Liver (tissue), 9 donors: Measurements from ENCODE around the gene GRB14. TPM values are rescaled to one million over a fixed set of nuclear protein-coding genes. Genes with fewer than 3 reads are reported as not detected.
"Not testable (repeated sequence)": the region's sequence is repeated elsewhere in the genome, so short reads cannot be mapped to it uniquely, and the experiment has no call there.

Experiments
- DNase-seq: peaks from one replicate; pipeline ENCODE4 v3.0.0-alpha.2; 2017; ENCODE audit warnings: low spot score
- H3K27ac ChIP-seq, 2 donors: one replicate each; pipeline ENCODE4 v1.7.0; 2013; ENCODE audit warnings: inconsistent platforms in 2 of 2, low read length in 2 of 2, control low read depth in 1 of 2, low read depth in 1 of 2, mild to moderate bottlenecking in 1 of 2
- H3K27me3 ChIP-seq, 4 donors: one replicate each; pipeline versions ENCODE4 v1.6.1 to v1.7.0; 2013; ENCODE audit warnings: low read length in 3 of 4, inconsistent platforms in 1 of 4, mild to moderate bottlenecking in 1 of 4, moderate library complexity in 1 of 4; ENCODE audit not compliant: control insufficient read depth in 4 of 4, insufficient read depth in 4 of 4
- H3K36me3 ChIP-seq, 4 donors: one replicate each; pipeline versions ENCODE4 v1.6.1 to v1.7.0; 2013; ENCODE audit warnings: low read length in 3 of 4, mild to moderate bottlenecking in 3 of 4, low read depth in 1 of 4, moderate library complexity in 1 of 4; ENCODE audit not compliant: control insufficient read depth in 4 of 4, insufficient read depth in 3 of 4
- H3K4me1 ChIP-seq, 4 donors: one replicate each; pipeline versions ENCODE4 v1.6.1 to v1.7.0; 2013; ENCODE audit warnings: low read length in 3 of 4, mild to moderate bottlenecking in 3 of 4, moderate library complexity in 1 of 4; ENCODE audit not compliant: control insufficient read depth in 4 of 4, insufficient read depth in 4 of 4
- H3K4me3 ChIP-seq, 3 donors: one replicate each; pipeline versions ENCODE4 v1.6.1 to v1.7.0; 2013; ENCODE audit warnings: low read length in 3 of 3, control low read depth in 1 of 3, low read depth in 1 of 3, mild to moderate bottlenecking in 1 of 3
- H3K9ac ChIP-seq, 2 donors: one replicate each; pipeline ENCODE4 v1.7.0; 2013; ENCODE audit warnings: low read length in 2 of 2, mild to moderate bottlenecking in 2 of 2, moderate library complexity in 2 of 2, control low read depth in 1 of 2, low read depth in 1 of 2
- H3K9me3 ChIP-seq, 4 donors: one replicate each; pipeline versions ENCODE4 v1.6.1 to v1.7.0; 2013; ENCODE audit warnings: low read length in 3 of 4; ENCODE audit not compliant: control insufficient read depth in 4 of 4
- ATF3 ChIP-seq: IDR thresholded peaks from 2 replicates; pipeline ENCODE4 v1.6.1; 2016; ENCODE audit warnings: antibody characterized with exemption
- EGR1 ChIP-seq, 2 donors: IDR thresholded peaks; 2 replicates each; pipeline ENCODE4 v1.6.1; 2016 to 2018; ENCODE audit warnings: antibody characterized with exemption in 2 of 2, low read depth in 2 of 2
- FOXA1 ChIP-seq: IDR thresholded peaks from 2 replicates; pipeline ENCODE4 v1.6.1; 2016; ENCODE audit warnings: antibody characterized with exemption
- FOXA2 ChIP-seq: IDR thresholded peaks from 2 replicates; pipeline ENCODE4 v1.6.1; 2016; ENCODE audit warnings: antibody characterized with exemption
- GABPA ChIP-seq, 2 donors: IDR thresholded peaks in 1 of 2; conservative IDR thresholded peaks in 1 of 2; 2 replicates each; pipeline ENCODE4 v1.6.1; 2016; ENCODE audit warnings: antibody characterized with exemption in 2 of 2, mild to moderate bottlenecking in 1 of 2, moderate library complexity in 1 of 2
- HNF4G ChIP-seq: IDR thresholded peaks from 2 replicates; pipeline ENCODE4 v1.6.1; 2016; ENCODE audit warnings: antibody characterized with exemption
- JUND ChIP-seq, 2 donors: IDR thresholded peaks; 2 replicates each; pipeline ENCODE4 v1.6.1; 2016; ENCODE audit warnings: antibody characterized with exemption in 2 of 2
- NR2F2 ChIP-seq: IDR thresholded peaks from 2 replicates; pipeline ENCODE4 v1.6.1; 2016; ENCODE audit warnings: antibody characterized with exemption
- RXRA ChIP-seq, 2 donors: IDR thresholded peaks; 2 replicates each; pipeline ENCODE4 v1.6.1; 2017 to 2018; ENCODE audit warnings: antibody characterized with exemption in 2 of 2, mild to moderate bottlenecking in 1 of 2
- SP1 ChIP-seq: IDR thresholded peaks from 2 replicates; pipeline ENCODE4 v1.6.1; 2018; ENCODE audit warnings: antibody characterized with exemption, mild to moderate bottlenecking
- YY1 ChIP-seq: IDR thresholded peaks from 2 replicates; pipeline ENCODE4 v1.6.1; 2016; ENCODE audit warnings: antibody characterized with exemption, mild to moderate bottlenecking
- ZBTB33 ChIP-seq: IDR thresholded peaks from 2 replicates; pipeline ENCODE4 v1.6.1; 2016; ENCODE audit warnings: antibody characterized with exemption
- WGBS: extraction: QIAGEN DNeasy Blood & Tissue Kit; methylation state at CpG from one replicate; pipeline ENCODE4 v1.1.7; 2013; 5-methylcytosine and 5-hydroxymethylcytosine counted together
- polyA plus RNA-seq, 2 donors: library from polyadenylated mRNA; stranded (reverse) in 1 of 2; unstranded in 1 of 2; fragments of 200-250 nt in 1 of 2; fragments of >200 nt in 1 of 2; fragmentation: Nextera tagmentation in 1 of 2; extraction: Ambion mirVana in 1 of 2; gene quantifications; one replicate each; pipeline versions ENCODE4 v1.2.1 to v1.2.3, GENCODE V29; 2013 to 2015
- total RNA-seq, 2 donors: library from RNA; depleted of rRNA; stranded (reverse); fragments of >200 nt; gene quantifications; one replicate each; pipeline ENCODE4 v1.2.3, GENCODE V29; 2014
- TF ChIP-seq, protein P1 (sequence below): fragments of 150-350 bp; IDR thresholded peaks from 2 replicates; pipeline ENCODE4 v1.5.1; 2017; ENCODE audit warnings: improper control_type of control experiment, low read depth, low read length; ENCODE audit not compliant: missing input control
- donor health status: healthy.
- donor health status: healthy.
- donor health status: healthy.
- donor health status: healthy.
- donor health status: healthy.

The GRB14 gene
- total and polyA plus RNA-seq, 4 donors, result 1.0 to 119 (median 33.0) TPM

GRCh38 chr2:164474873-164475272 lies 146.4 kb downstream of the GRB14 start:
- H3K27me3 ChIP-seq, result no peaks in the 10 kb centered on the region
- TF ChIP-seq FOXA1, result no peak
- TF ChIP-seq HNF4G, result no peak
- no peak for TF ChIP-seq ZBTB33
- no peak for TF ChIP-seq NR2F2
- no peak for TF ChIP-seq RXRA (IDR thresholded peaks at IDR 0.05)
- TF ChIP-seq JUND (IDR thresholded peaks at IDR 0.05), result no peak
- TF ChIP-seq YY1, result no peak
- no peak for TF ChIP-seq GABPA (IDR thresholded peaks at IDR 0.05 in 1 of 2, conservative IDR thresholded peaks at IDR 0.05 in 1 of 2)
- no peak overlapping the region for H3K9ac ChIP-seq
- no peak for DNase-seq
- no peaks in the 10 kb centered on the region for H3K4me1 ChIP-seq
- no peaks in the 10 kb centered on the region for H3K9me3 ChIP-seq
- H3K4me3 ChIP-seq, result no peak overlapping the region
- H3K27ac ChIP-seq, result no peak overlapping the region
- no peaks in the 10 kb centered on the region for H3K36me3 ChIP-seq

DNA sequence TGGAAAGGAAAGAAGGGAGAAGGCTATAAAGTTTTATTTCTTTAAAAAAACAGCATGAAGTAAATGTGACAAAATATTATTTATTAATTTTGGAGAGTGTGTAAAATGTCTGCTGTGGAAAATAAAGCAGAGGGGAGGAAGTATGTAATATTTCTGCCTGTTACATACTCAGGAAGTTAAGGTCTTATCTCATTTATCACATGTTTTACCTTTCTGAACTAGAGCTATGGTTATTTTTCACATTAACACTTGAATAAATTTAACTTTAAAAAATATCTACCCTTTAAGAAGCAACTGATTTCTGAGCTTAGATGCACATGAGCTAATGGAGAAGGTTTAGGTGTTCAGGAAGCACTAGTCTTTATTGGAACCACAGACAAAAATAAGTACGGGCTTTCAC lies 148.3 kb downstream of the GRB14 start:
- H3K36me3 ChIP-seq, result no peaks in the 10 kb centered on the region
- no peaks in the 10 kb centered on the region for H3K4me1 ChIP-seq
- WGBS, result 65% methylated on average over 1 of the region's 1 CpG
- no peak for TF ChIP-seq EGR1 (IDR thresholded peaks at IDR 0.05; ENCODE audit: low read depth in 2 of 2)
- no peak for TF ChIP-seq NR2F2
- H3K4me3 ChIP-seq, result no peak overlapping the region
- no peak for DNase-seq
- H3K9me3 ChIP-seq, result no peaks in the 10 kb centered on the region
- H3K27me3 ChIP-seq, result no peaks in the 10 kb centered on the region
- no peak overlapping the region for H3K9ac ChIP-seq
- H3K27ac ChIP-seq, result no peak overlapping the region

DNA sequence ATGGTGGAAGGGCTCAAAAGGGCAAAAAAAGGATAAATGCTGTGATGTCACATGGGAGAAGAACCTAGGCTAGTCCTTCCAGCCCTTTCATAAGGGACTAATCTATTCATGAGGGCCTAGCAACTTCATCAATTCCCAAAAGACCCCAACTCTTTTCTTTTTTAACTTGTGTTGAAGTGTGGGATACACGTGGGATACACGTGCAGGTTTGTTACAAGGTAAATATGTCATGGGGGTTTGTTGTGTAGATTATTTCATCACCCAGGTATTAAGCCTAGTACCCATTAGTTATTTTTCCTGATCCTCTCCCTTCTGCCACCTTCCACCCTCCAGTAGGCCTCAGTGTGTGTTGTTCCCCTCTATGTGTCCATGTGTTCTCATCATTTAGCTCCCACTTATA lies 156.2 kb downstream of the GRB14 start:
- not testable (repeated sequence) for H3K9ac ChIP-seq, H3K4me1 ChIP-seq, H3K9me3 ChIP-seq, H3K4me3 ChIP-seq, H3K36me3 ChIP-seq, H3K27me3 ChIP-seq, H3K27ac ChIP-seq, DNase-seq
- WGBS, result 96% methylated on average over 2 of the region's 2 CpGs

- Histone ChIP-seq H3K9ac (no peak overlapping the region), H3K27ac (no peak overlapping the region), H3K4me3 (no peak overlapping the region), H3K4me1 (no peaks in the 10 kb centered on the region), H3K27me3 (no peaks in the 10 kb centered on the region), H3K9me3 (no peaks in the 10 kb centered on the region), H3K36me3 (no peaks in the 10 kb centered on the region)
- WGBS, result 78% methylated on average over 5 of the region's 5 CpGs
- no peak for DNase-seq
- TF ChIP-seq GABPA (IDR thresholded peaks at IDR 0.05 in 1 of 2, conservative IDR thresholded peaks at IDR 0.05 in 1 of 2), result no peak
- TF ChIP-seq, protein P1, sequence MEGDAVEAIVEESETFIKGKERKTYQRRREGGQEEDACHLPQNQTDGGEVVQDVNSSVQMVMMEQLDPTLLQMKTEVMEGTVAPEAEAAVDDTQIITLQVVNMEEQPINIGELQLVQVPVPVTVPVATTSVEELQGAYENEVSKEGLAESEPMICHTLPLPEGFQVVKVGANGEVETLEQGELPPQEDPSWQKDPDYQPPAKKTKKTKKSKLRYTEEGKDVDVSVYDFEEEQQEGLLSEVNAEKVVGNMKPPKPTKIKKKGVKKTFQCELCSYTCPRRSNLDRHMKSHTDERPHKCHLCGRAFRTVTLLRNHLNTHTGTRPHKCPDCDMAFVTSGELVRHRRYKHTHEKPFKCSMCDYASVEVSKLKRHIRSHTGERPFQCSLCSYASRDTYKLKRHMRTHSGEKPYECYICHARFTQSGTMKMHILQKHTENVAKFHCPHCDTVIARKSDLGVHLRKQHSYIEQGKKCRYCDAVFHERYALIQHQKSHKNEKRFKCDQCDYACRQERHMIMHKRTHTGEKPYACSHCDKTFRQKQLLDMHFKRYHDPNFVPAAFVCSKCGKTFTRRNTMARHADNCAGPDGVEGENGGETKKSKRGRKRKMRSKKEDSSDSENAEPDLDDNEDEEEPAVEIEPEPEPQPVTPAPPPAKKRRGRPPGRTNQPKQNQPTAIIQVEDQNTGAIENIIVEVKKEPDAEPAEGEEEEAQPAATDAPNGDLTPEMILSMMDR, result no peak
- no peak for TF ChIP-seq YY1
- TF ChIP-seq SP1, result no peak
- no peak for TF ChIP-seq RXRA (IDR thresholded peaks at IDR 0.05)
- no peak for TF ChIP-seq ATF3
- no peak for TF ChIP-seq FOXA2
Observed at GRCh38 chr2:164464376-164464775, 156.9 kb downstream of the GRB14 start.
